HUDEP-2 (cell line): ENCODE measurements around the gene HOMER3.
"Not testable (repeated sequence)": the region's sequence is repeated elsewhere in the genome, so short reads cannot be mapped to it uniquely, and the experiment has no call there.

ENCODE experiments used
- DNase-seq, 76 experiments: peaks; one replicate each; lab custom pipeline; 2025; ENCODE audit not compliant: unreplicated experiment in 76 of 76; lab: John Stamatoyannopoulos, UW

Gene HOMER3

DNA sequence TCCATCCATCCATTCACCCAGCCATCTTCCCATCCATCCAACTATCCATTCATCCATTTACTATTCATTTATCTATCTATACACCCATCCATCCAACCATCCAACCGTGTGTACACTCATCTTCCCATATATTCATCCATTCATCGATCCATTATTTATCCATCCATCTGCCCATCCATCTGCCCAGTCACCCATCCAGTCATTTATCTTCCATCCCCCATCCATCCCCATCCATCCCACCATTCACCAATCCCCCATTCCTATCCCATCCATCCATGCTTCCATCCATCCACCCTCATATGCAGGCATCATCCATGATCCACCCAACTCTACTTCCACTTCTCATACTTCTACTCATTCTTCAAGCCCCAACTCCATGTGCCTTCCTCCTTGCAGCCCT lies 14.0 kb upstream of the HOMER3 start:
- DNase-seq = no peak

DNA sequence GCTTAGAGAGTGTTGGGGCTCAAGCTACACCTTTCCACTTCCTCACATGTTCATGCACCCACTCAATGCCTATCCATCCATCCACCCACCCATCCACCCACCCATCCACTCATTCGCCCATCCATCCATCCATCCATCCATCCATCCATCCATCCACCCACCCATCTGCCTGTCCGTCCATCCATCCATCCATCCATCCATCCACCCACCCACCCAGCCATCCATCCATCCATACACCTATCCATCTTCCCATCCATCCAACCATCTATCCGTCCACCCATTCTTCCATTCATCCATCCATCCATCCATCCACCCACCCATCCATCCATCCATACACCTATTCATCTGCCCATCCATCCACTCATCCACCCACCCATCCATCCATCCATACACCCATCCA lies 13.1 kb upstream of the HOMER3 start:
- DNase-seq = no peak

DNA sequence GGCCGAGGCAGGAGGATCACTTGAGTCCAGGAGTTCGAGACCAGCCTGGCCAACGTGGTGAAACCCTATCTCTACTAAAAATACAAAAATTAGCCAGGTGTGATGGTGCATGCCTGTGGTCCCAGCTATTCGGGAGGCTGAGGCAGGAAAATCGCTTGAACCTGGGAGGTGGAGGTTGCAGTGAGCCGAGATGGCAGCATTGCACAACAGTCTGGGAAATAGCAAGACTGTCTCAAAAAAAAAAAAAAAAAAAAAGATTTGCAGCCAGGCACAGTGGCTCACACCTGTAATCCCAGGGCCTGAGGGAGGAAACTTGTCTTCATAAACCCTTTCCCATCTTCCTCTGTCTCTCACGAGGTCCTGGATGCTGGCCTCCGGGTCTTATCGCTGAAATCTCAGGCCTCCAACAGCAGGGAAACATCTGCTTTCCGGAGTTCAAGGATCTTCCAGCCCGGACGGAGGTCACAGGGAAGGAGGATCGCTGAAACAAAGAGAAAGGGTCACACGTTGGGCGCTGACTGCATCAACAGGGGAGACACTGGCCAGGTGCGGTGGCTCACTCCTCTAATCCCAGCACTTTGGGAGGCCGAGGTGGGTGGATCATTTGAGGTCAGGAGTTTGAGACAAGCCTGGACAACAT lies 11.5 kb upstream of the HOMER3 start:
- not testable (repeated sequence) for DNase-seq

DNA sequence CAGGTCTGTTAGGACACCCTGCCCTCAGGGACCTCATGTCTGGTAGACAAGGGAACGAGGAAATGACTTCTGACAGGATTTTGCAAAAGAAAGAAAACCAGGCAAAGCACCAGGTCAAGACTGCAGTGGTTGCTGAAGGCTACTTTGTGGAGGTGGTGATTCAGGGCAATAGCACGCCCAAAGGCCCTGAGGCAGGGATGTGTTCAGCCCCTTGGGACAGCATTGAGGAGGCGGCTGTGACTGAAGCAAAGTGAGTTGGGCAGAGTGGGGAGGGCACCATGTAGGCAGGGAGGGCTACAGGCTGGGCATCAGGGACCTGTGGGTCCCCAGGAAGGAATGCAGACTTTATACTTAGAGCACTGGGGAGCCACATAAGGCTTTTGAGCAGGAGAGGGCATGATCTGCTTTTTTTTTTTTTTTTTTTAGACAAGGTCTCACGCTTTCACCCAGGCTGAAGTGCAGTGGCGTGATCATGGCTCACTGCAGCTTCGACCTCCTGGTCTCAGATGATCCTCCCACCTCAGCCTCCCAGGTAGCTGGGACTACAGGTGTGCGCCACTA lies 10.8 kb upstream of the HOMER3 start:
- no peak for DNase-seq

DNA sequence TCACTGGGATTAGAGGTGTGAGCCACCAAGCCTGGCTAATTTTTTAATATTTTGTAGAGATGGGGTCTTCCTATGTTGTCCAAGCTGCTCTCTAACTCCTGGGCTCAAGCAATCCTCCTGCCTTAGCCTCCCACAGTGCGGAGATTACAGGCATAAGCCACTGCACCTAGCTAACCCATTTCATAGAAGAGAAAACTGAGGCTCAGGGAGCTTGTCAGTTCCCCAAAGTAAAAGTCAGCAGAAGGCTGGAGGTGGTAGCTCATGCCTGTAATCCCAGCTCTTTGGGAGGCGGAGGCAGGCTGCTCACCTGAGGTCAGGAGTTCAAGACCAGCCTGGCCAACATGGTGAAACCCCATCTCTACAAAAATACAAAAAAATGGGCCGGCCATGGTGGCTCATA lies 8.8 kb upstream of the HOMER3 start:
- no peak for DNase-seq

DNA sequence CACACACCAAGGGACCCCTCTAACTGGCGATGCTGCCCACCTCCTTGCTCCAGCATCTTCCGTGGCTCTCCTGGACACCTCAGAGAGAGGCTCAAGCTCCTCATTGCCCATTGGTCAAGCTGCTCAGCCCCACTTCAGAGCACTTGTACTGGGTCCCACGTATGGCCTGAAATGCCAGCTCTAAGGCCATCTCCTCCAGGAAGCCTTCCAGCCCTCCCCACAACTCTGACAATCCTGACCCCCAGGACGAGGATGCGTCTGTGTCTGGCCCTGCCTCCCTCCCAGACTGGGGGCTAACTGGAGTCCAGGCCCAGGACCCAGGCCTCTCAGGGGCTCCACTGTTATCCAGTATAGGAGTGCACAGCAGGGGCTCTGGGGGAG lies 7.9 kb upstream of the HOMER3 start:
- DNase-seq = no peak

DNA sequence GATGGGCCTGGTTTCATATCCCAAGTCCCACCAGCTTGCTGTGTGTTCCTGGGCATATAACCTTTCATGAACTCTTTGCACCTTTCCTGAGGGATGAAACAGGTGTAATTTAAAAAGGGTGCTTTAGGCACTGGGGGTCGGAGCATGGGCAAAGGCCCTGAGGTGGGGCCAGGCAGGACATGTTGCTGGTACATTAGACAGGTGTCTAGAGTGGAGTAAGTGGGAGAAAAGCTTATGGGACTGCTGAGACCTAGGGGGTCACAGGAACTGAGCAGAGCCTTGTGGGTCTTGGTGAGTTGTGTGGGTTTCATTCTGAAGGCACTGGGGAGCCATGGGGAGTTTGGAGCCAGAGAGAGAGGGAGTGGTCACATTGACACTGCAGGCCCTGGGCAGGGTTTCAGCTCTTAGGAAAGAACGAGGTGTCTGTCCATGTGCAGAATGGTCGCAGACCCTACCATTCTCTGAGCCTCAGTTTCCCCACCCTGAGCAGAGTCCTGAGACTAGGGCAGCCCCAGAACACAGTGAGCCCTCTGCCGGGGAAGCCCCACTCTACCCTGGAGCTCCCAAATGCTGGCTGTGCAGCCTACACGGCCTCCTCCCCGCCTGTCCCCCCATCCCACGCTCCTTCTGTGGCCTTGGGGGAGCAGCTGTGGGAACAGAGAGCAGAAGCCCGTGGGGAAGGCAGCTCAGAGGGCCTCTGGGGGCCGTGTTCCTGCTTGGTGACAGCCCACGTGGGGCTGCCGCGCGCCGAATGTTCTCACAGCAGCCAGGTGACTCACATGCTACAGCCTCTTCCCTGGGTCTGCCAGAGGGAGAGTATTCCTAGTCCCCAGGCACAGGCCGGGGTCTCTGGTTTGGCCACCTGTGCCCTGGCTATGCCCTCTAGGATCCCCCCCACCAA lies 7.3 kb upstream of the HOMER3 start:
- no peak for DNase-seq

DNA sequence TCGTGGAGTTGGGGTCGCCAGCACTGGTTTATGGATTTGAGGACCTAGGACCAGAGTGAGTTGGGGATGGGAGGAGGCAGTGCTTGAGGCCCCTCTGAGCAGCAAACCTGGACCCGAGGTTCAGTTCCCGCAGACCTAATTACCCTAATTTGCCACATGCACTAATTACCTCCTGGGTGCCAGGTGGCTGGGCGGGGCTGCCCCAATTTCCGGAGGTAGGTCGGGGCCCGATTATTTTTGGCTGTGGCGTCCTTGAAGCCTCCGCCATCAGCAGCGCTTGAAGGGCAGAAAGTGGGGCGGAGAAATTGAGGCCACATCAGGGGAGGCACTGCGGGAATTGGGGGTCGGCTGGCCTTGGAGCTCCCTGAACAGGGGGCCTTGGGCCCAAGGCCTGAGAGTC lies 5.9 kb upstream of the HOMER3 start:
- DNase-seq = no peak

DNA sequence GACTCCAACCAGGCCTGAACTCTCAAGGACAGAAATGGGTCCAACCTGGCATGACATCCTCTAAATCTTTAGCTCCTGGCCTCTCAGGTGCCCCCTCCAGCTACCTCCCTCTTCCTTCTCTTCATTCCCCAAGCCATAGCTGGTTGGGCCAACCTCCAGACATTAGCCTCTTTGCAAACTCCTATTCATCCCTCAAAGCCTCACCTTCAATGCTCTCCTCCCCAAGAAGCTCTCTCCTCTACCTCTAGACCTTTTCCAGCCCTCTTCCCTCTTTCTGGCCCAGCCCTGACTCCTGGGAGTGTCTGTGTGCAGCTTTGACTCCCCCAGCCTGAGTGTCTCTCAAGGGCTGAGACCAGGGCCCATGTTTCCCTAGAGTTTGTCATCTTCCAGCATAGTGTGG lies 5.3 kb upstream of the HOMER3 start:
- no peak for DNase-seq

DNA sequence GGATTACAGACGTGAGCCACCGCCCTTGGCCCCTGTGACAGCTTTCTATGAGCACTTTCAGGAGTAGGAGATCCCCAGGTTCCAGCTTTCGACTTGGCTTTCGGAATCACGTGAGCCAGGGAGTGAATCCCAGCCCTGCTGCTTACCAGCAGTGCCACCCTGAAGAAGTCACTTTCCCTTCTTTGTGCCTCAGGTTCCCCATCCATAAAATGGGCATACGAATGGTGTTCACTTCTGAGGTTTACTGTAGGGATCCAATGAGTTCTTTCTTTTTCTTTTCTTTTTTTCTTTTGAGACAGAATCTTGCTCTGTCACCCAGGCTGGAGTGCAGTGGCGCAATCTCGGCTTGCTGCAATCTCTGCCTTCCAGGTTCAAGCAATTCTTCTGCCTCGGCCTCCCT lies 4.3 kb upstream of the HOMER3 start:
- no peak for DNase-seq

DNA sequence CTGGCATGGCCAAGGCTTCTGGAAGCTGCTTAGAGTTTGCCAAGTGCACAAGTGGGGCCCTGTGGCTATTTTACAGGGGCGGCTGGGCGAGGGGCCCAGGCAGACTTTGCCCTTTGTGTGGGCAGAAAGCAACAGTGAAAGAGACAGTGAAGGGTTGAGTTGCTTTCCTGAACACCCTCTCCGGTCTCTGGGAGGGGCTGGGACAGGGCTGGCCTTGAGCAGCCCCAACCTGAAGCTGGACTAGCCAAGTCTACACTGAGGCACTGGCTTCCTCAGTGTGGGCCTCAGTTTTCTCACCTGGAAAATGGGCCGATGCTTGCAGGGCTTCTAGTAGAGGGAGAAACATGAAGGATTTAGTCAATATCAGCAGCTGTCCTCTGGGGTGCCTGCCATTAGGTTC lies 2.4 kb upstream of the HOMER3 start:
- no peak for DNase-seq

DNA sequence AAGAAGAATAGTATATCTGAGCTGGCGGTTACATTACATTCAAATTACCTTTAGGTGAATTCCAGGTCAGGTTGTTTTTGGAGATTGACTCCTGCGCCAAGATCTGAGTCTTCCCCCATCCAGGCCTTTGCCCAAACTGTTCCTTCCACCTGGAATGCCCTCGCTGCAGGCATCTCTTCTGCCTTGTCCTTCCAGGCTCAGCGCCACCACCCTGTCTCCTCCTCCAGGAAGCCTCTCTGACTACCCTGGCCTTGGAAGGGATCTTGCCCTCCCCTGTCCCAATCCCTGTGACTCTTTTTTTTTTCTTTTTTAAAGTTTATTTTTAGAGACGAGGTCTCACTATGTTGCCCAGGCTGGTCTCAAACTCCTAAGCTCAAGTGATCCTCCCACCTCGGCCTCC lies 1.7 kb upstream of the HOMER3 start:
- DNase-seq = no peak

DNA sequence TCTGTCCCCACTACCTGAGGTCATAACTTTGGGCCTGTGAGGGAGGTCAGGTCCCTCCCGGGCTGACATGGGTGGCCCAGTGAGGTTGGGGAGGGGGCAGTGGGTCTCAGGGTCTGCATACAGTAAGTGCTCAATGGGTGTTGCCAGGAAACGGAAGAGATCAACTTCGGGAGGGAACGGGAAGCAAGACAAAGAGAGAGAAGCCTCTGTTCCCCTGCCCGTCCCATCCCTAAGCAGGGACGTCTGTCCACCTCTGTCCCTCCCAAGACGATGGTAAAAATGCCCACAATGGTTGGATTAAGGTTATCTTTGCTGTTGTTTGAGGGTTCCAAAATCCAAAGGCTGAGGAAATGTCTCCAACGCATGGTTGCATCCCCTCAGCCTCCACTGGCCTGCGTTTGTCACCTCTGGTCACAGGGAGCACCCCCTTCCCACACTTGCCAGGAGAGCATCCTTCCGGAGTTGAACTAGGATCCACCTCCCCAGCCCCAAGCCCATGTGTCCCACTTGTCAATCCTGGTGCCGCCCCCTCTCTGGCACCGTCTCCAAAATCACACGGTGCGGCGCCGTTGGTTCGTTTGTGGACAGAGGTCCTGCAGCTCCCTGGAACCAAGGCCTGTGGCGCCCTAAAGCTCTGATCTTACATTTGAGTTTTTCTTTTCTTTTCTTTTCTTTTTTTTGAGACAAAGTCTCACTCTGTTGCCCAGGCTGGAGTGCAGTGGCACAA lies 774 bp upstream of the HOMER3 start:
- DNase-seq = no peak

DNA sequence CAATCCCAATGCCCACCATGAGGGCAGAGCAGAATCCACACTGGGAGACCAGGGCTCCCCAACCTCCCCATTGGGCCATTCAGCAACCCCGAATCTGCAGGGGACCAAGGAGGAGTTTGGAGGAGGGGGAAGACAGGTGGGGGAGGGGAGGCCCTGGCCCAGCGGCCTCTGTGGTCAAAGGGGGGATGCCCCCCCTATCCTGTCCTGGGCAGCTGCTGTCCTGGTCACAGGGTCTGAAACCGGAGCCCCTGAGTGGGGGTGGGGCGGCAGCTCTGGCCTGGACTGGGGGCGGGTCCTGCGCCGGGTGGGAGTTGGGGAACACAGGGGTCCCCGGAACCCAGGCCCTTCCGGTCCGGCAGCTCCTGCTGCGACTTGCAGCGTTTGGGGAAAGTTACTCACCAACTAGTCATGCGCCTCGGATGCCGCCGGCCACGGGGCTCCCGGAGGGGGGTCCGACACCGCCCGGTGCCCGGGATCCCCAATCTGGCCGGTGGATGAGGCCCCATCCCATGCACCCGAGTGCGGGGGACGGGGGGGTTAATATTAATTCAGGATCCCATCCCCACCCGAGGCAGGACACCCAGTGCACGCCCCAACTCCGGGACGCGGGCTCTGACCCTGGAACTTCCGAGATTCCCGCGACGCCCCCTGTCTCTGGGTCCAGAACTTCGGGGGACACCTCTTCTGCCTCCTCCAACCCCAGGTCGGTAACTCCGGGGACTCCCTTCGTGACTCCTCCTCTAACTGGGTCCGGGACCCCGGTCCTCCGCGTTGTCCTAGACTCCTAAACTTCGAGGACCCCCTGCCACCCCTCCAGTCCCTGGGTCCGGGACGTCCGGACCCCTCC lies 872 bp downstream of the HOMER3 start:
- no peak for DNase-seq

DNA sequence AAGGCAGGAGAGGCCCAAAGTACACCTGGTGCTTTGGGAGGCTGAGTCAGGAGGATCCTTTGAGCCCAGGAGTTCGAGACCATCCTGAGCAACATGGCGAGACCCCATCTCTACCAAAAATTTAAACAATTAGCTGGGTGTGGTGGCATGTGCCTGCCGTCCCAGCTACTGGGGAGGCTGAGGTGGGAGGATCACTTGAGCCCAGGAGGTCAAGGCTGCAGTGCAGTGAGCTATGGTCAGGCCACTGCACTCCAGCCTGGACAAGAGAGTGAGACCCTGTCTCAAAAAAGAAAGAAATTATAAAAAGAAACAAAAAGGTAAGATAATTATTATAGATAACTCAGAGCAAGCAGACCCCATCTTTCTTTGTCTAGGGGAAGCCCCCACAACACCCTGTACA lies 1.9 kb downstream of the HOMER3 start:
- DNase-seq = no peak

DNA sequence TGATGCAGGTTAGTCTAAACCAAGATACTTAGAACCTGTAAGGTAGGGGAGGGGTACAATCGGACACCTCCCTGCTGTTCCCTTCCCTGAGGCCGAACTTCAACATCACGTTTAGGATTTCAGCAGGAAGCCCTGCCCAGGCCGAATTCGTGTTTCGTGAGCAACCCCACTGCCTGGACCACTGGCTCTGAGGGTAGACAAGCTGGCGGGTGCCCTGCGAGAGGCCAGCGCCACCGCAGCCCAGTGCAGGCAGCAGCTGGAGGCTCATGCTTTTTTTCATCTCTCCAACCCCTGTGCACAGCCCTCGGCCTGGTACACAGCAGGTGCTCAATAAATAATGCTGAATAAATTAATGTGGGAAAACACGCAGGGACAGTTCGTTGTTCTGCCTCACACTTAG lies 7.7 kb downstream of the HOMER3 start:
- no peak for DNase-seq

DNA sequence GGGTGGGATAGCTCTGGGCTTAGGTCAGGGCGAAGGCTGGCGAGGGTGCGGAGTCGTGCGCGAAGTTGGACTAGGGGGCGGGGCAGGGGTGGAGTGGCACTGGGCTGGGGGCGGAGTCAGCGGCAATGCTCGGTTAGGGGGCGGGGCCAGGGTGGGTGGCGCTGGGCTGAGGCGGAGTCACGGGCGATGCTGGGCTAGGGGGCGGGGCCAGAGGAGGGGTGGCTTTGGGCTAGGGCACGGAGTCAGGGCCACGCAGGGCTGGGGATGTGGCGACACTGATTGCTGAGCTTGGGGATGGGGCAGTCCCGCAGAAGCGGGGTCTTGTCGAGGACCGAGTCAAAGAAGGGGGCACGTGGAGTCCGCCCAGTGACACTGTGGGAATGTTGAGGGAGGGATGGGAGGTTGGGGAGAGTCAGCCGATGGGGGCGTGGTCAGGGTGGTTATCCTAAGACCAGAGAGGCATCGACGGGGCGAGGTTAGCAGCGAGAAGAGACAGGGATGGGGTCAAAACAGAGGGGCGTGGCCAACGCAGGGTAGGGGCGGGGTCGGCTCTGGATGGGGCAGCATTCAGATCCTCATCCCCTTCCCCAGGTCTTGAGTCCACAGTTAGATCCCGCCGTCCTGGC lies 8.7 kb downstream of the HOMER3 start:
- peak in 73 of 76 experiments; percentile 22 to 98 (median 86) for DNase-seq

DNA sequence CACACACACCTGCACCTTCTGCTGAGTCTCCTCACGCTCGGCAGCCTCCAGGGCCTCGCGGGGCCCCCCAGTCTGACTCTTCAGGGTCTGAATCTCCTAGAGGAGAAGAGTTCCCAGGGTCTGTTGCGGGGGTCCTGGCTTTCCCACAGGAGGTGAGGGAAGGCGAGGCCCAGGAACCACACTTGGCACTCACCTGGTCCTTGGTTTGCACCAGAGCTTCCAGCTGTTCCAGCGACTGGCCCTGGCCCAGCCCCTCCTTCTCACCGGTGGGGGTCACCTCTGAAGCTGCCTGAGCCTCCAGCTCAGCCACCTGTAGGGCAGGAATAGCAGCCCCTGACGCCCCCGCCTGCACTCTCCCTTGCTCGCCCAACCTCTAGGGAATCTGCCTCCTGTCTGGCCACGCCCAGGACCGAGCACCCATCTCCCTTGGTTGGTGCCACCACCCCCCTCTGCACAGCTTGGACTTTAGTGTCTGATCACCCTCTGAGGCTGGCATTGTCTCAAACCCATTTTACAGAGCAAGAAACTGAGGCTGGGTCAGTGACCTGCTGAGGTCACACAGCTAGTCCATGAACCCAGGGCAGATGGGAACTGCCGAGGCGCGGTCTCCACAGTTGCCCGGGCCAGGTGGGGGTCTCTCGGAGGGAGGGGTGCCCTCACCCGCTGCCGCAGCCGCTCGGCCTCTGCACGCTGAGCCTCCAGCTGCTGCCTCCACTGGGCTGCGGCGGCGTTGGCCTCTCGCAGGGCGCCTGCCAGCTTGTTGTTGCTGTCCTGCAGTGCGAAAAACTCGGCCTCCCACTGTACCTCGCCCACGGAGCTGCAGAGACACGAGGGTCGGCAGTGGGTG lies 9.5 kb downstream of the HOMER3 start:
- DNase-seq = no peak

DNA sequence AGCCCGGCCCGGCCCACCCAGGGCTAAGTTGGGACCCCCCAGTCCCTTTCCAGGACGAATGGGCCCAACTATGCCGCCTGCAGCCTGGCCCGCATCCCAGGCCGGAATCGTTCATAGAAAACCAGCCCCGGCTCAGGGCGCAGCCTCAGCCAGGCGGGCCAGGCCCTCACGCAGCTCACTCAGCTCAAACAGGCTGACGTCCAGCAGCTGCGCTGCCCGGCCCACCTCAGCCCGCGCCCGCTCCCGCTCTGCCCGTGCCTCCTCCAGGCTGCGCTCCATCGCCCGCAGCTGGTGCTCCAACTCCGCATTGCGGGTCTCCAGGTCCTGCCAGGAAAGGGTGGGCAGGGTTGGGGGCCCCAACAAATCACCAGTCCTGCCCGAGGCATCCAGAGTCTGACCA lies 11.7 kb downstream of the HOMER3 start:
- DNase-seq = no peak
